OCI-LY1 (cell line): ENCODE measurements around the gene DNAI7.

Experiments
- H2AFZ ChIP-seq: fragments of 200-600 bp; sonication (generic), shearing (Covaris generic); 2 replicates; pipeline ENCODE4 v1.6.0; 2014; ENCODE audit warnings: antibody characterized with exemption, mild to moderate bottlenecking, low read length
- H3F3A ChIP-seq: fragments of 200-600 bp; sonication (generic), shearing (Covaris generic); 2 replicates; pipeline ENCODE4 v1.6.0; 2014; ENCODE audit warnings: mild to moderate bottlenecking, antibody characterized with exemption, low read length, moderate library complexity; ENCODE audit not compliant: insufficient read depth
- H3K27ac ChIP-seq: fragments of 200-600 bp; sonication (generic); 2 replicates; pipeline ENCODE4 v1.5.1; 2014; ENCODE audit warnings: low read length, mixed run types, mild to moderate bottlenecking, low read depth; ENCODE audit not compliant: poor library complexity, severe bottlenecking
- H3K27me3 ChIP-seq: fragments of 200-600 bp; sonication (generic); 2 replicates; pipeline ENCODE4 v1.6.0; 2014; ENCODE audit warnings: antibody characterized with exemption, mild to moderate bottlenecking, low read length, moderate library complexity; ENCODE audit not compliant: insufficient read depth
- H3K36me3 ChIP-seq: fragments of 200-600 bp; sonication (generic); 2 replicates; pipeline ENCODE4 v1.6.1; 2014; ENCODE audit warnings: mild to moderate bottlenecking, antibody characterized with exemption, low read length, moderate library complexity, mixed read lengths; ENCODE audit not compliant: insufficient read depth
- H3K4me1 ChIP-seq: fragments of 200-600 bp; sonication (generic); 2 replicates; pipeline ENCODE4 v1.5.1; 2014; ENCODE audit warnings: mild to moderate bottlenecking, low read length, moderate library complexity; ENCODE audit not compliant: insufficient read depth, severe bottlenecking
- H3K4me2 ChIP-seq: fragments of 200-600 bp; sonication (generic), shearing (Covaris generic); 2 replicates; pipeline ENCODE4 v1.6.1; 2014; ENCODE audit warnings: low read length
- H3K4me3 ChIP-seq: fragments of 200-600 bp; sonication (generic); 2 replicates; pipeline ENCODE4 v1.5.1; 2014; ENCODE audit warnings: low read length, low read depth, mild to moderate bottlenecking, mixed read lengths; ENCODE audit not compliant: poor library complexity, severe bottlenecking
- H3K79me2 ChIP-seq: fragments of 200-600 bp; shearing (Covaris generic); 2 replicates; pipeline ENCODE4 v1.6.1; 2016; ENCODE audit warnings: mixed run types, low read length, mixed read lengths; ENCODE audit not compliant: insufficient read depth
- H3K9ac ChIP-seq: fragments of 200-600 bp; sonication (generic), shearing (Covaris generic); 2 replicates; pipeline ENCODE4 v1.6.1; 2014; ENCODE audit warnings: mild to moderate bottlenecking, low read length, mixed read lengths
- H3K9me2 ChIP-seq: fragments of 200-600 bp; sonication (generic), shearing (Covaris generic); 2 replicates; pipeline ENCODE4 v1.6.1; 2014; ENCODE audit warnings: low read depth, mild to moderate bottlenecking, low read length, mixed read lengths
- H3K9me3 ChIP-seq: fragments of 200-600 bp; shearing (Covaris generic); 2 replicates; pipeline ENCODE4 v1.6.1; 2014; ENCODE audit warnings: low read length, mixed read lengths
- H4K20me1 ChIP-seq: fragments of 200-600 bp; sonication (generic), shearing (Covaris generic); 2 replicates; pipeline ENCODE4 v1.6.0; 2016; ENCODE audit warnings: mild to moderate bottlenecking, low read length; ENCODE audit not compliant: insufficient read depth
- EZH2 ChIP-seq: fragments of 200-600 bp; sonication (generic), shearing (Covaris generic); IDR thresholded peaks from 2 replicates; pipeline ENCODE4 v1.8.0; 2017; ENCODE audit warnings: borderline replicate concordance, mixed run types, mild to moderate bottlenecking, antibody characterized with exemption, low read length, moderate library complexity, mixed read lengths
- TF ChIP-seq, protein P1 (sequence below): fragments of 200-600 bp; sonication (generic), shearing (Covaris generic); IDR thresholded peaks from 2 replicates; pipeline ENCODE4 v1.5.1; 2017; ENCODE audit warnings: mild to moderate bottlenecking, antibody characterized with exemption, low read length, moderate library complexity, mixed read lengths

DNAI7 gene

DNA sequence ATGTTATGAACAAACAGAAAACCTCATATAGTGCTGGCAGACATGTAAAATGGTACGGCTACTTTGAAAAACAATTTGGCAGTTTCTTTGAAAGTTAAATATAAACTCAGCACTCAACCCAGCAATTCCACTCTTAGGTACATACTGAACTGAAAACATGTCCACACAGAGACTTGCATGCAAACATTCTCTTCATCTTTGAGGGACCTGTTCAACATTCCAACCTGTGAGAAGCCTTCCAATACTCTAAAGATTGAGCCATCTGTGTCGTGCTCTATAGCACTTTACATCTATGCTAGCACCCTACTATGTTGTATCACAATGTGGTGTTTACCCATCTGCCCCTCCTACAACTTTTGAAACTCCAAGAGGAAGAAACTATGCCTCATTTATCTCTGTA, 79.3 kb downstream of the DNAI7 start:
- H3F3A ChIP-seq = 0 out of 2 replicates have a peak, but pooled peaks cover 7% of the 10 kb centered on the region
- H3K27ac ChIP-seq = no peak overlapping the region
- H3K4me3 ChIP-seq = no peak overlapping the region
- H3K4me2 ChIP-seq = no peak overlapping the region
- H3K4me1 ChIP-seq = no peaks in the 10 kb centered on the region
- no peaks in the 10 kb centered on the region for H3K27me3 ChIP-seq
- no peaks in the 10 kb centered on the region for H3K36me3 ChIP-seq
- H4K20me1 ChIP-seq = no peaks in the 10 kb centered on the region
- no peak overlapping the region for H2AFZ ChIP-seq
- no peak for TF ChIP-seq EZH2
- TF ChIP-seq, protein P1, sequence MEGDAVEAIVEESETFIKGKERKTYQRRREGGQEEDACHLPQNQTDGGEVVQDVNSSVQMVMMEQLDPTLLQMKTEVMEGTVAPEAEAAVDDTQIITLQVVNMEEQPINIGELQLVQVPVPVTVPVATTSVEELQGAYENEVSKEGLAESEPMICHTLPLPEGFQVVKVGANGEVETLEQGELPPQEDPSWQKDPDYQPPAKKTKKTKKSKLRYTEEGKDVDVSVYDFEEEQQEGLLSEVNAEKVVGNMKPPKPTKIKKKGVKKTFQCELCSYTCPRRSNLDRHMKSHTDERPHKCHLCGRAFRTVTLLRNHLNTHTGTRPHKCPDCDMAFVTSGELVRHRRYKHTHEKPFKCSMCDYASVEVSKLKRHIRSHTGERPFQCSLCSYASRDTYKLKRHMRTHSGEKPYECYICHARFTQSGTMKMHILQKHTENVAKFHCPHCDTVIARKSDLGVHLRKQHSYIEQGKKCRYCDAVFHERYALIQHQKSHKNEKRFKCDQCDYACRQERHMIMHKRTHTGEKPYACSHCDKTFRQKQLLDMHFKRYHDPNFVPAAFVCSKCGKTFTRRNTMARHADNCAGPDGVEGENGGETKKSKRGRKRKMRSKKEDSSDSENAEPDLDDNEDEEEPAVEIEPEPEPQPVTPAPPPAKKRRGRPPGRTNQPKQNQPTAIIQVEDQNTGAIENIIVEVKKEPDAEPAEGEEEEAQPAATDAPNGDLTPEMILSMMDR = no peak
- no peaks in the 10 kb centered on the region for H3K79me2 ChIP-seq
- no peaks in the 10 kb centered on the region for H3K9me2 ChIP-seq
- H3K9me3 ChIP-seq = no peaks in the 10 kb centered on the region
- H3K9ac ChIP-seq = no peak overlapping the region

DNA sequence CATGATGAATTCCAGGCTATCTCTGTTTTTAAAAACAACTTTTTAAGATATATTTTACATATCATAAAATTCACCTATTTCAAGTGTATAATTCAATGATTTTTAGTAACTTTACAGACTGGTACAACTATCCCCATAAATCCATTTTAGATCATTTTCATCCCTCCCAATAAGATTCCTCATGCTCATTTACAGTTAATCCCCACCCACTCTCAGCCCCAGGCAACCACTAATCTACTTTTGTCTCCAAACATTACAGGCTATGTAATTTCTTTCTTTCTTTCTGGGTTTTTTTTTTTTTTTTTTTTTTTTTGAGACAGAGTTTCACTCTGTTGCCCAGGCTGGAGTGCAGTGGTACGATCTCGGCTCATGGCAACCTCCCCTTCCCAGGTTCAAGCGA, 81.3 kb downstream of the DNAI7 start:
- no peak overlapping the region for H3K27ac ChIP-seq
- no peaks in the 10 kb centered on the region for H3K27me3 ChIP-seq
- no peaks in the 10 kb centered on the region for H4K20me1 ChIP-seq
- H3K9ac ChIP-seq = no peak overlapping the region
- no peaks in the 10 kb centered on the region for H3K79me2 ChIP-seq
- no peak overlapping the region for H3K4me3 ChIP-seq
- 0 out of 2 replicates have a peak, but pooled peaks cover 7% of the 10 kb centered on the region for H3F3A ChIP-seq
- peaks cover 17% of the 10 kb centered on the region for H3K36me3 ChIP-seq
- H3K9me2 ChIP-seq = no peaks in the 10 kb centered on the region
- no peaks in the 10 kb centered on the region for H3K9me3 ChIP-seq
- TF ChIP-seq, protein P1 = no peak
- TF ChIP-seq EZH2 = no peak
- H3K4me1 ChIP-seq = no peaks in the 10 kb centered on the region
- no peak overlapping the region for H2AFZ ChIP-seq
- H3K4me2 ChIP-seq = no peak overlapping the region

DNA sequence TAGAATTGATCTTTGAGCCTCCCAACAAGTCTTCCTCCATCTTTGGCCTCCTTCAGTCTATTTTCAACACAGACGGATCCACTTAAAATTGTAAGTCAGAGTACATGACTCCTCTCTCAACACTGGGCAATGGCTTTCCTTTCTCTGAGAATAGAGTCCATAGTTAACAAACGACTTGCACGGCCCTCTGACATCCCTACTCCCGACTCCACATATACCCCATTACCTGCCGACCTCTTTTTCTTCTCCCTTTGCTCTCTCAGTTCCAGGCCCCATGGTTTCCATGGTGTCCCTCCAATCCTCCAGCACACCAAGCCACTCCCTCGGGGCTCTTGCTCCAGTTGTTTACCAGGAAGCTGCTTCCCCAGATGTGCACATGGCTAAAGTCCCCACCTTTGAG, 84.7 kb downstream of the DNAI7 start:
- H3K4me3 ChIP-seq = no peak overlapping the region
- peak overlapping the region; percentile 9 for H3K27ac ChIP-seq
- H3K79me2 ChIP-seq = no peaks in the 10 kb centered on the region
- H3K36me3 ChIP-seq = peaks cover 46% of the 10 kb centered on the region
- TF ChIP-seq EZH2 = no peak
- TF ChIP-seq, protein P1 = no peak
- H3K4me2 ChIP-seq = no peak overlapping the region
- H3F3A ChIP-seq = peaks cover 13% of the 10 kb centered on the region; the same call in 1 of the 2 replicates
- no peaks in the 10 kb centered on the region for H4K20me1 ChIP-seq
- no peak overlapping the region for H3K9ac ChIP-seq
- no peaks in the 10 kb centered on the region for H3K27me3 ChIP-seq
- no peaks in the 10 kb centered on the region for H3K9me2 ChIP-seq
- H3K4me1 ChIP-seq = no peaks in the 10 kb centered on the region
- no peak overlapping the region for H2AFZ ChIP-seq
- H3K9me3 ChIP-seq = no peaks in the 10 kb centered on the region
